SK-N-SH (cell line): ENCODE data around the gene TNS4. TPM values are rescaled to one million over a fixed set of nuclear protein-coding genes. Genes with fewer than 3 reads are reported as not detected.

Experiments used
- CTCF ChIA-PET: fragments of 300-600, 350-600 bp; formaldehyde crosslinking; extraction: SDS; loops from one replicate; lab custom pipeline; 2021; lab: Yijun Ruan, JAX
- POLR2A ChIA-PET: fragments of 350-600 bp; sonication (Branson Sonifier 250); formaldehyde crosslinking; extraction: SDS; loops from one replicate; lab custom pipeline; 2020; ENCODE audit warnings: antibody characterized with exemption, inconsistent platforms; lab: Yijun Ruan, JAX
- DNase-seq: peaks from one replicate; pipeline ENCODE4 v3.0.0; 2012
- H2AFZ ChIP-seq: fragments of 200-600 bp; sonication (generic); 2 replicates; pipeline ENCODE4 v1.8.1; 2016; ENCODE audit warnings: antibody characterized with exemption, mild to moderate bottlenecking, low read depth
- H3F3A ChIP-seq: fragments of 200-600 bp; sonication (generic); replicated peaks from 2 replicates; pipeline ENCODE3; 2016; ENCODE audit warnings: antibody characterized with exemption, mild to moderate bottlenecking; ENCODE audit not compliant: insufficient read depth
- H3K27ac ChIP-seq, 2 experiments: fragments of 200-500 bp in 1 of 2; fragments of 200-600 bp in 1 of 2; sonication (Bioruptor generic) in 1 of 2; sonication (generic), shearing (Covaris generic) in 1 of 2; 2 replicates each; pipeline versions ENCODE4 v1.5.1 to v1.6.1; 2014 to 2016; ENCODE audit warnings: low read depth in 2 of 2, inconsistent platforms in 1 of 2, low read length in 1 of 2, mild to moderate bottlenecking in 1 of 2, mixed read lengths in 1 of 2
- H3K27me3 ChIP-seq: fragments of 200-600 bp; sonication (generic), shearing (Covaris generic); 2 replicates; pipeline ENCODE4 v1.6.1; 2016; ENCODE audit warnings: mixed run types; ENCODE audit not compliant: insufficient read depth
- H3K36me3 ChIP-seq, 2 experiments: fragments of 200-500 bp in 1 of 2; fragments of 200-600 bp in 1 of 2; sonication (Bioruptor generic) in 1 of 2; sonication (generic) in 1 of 2; replicated peaks in 1 of 2; 2 replicates each; pipeline versions ENCODE3 to v1.5.1; 2014 to 2016; ENCODE audit warnings: low read length in 1 of 2, mild to moderate bottlenecking in 1 of 2; ENCODE audit not compliant: insufficient read depth in 2 of 2, control insufficient read depth in 1 of 2
- H3K4me1 ChIP-seq, 2 experiments: fragments of 200-500 bp in 1 of 2; fragments of 200-600 bp in 1 of 2; sonication (Bioruptor generic) in 1 of 2; sonication (generic), shearing (Covaris generic) in 1 of 2; 2 replicates each; pipeline versions ENCODE4 v1.5.1 to v1.6.1; 2014 to 2016; ENCODE audit warnings: low read depth in 1 of 2, low read length in 1 of 2, mixed run types in 1 of 2; ENCODE audit not compliant: insufficient read depth in 2 of 2, control insufficient read depth in 1 of 2
- H3K4me2 ChIP-seq: fragments of 200-600 bp; sonication (generic), shearing (Covaris generic); 2 replicates; pipeline ENCODE4 v1.6.1; 2017; ENCODE audit warnings: mixed run types
- H3K4me3 ChIP-seq, 2 experiments: fragments of 200-500 bp in 1 of 2; fragments of 200-600 bp in 1 of 2; sonication (Bioruptor generic) in 1 of 2; sonication (generic), shearing (Covaris generic) in 1 of 2; 2 replicates each; pipeline versions ENCODE4 v1.5.1 to v1.8.1; 2014 to 2016; ENCODE audit warnings: low read depth in 2 of 2, inconsistent platforms in 1 of 2, low read length in 1 of 2, mild to moderate bottlenecking in 1 of 2, mixed read lengths in 1 of 2, moderate library complexity in 1 of 2
- H3K79me2 ChIP-seq: fragments of 200-600 bp; sonication (generic); 2 replicates; pipeline ENCODE4 v1.8.1; 2017; ENCODE audit warnings: mild to moderate bottlenecking; ENCODE audit not compliant: insufficient read depth
- H3K9ac ChIP-seq: fragments of 200-600 bp; sonication (generic); 2 replicates; pipeline ENCODE4 v1.6.1; 2017; ENCODE audit warnings: mixed run types
- H3K9me2 ChIP-seq: fragments of 200-600 bp; sonication (generic); 2 replicates; pipeline ENCODE4 v1.6.1; 2017; ENCODE audit warnings: mixed run types
- H3K9me3 ChIP-seq: fragments of 200-600 bp; sonication (generic); 2 replicates; pipeline ENCODE4 v1.6.1; 2017; ENCODE audit warnings: mixed run types, mild to moderate bottlenecking, moderate library complexity
- H4K20me1 ChIP-seq: fragments of 200-600 bp; sonication (generic); 2 replicates; pipeline ENCODE4 v1.6.1; 2017; ENCODE audit warnings: mild to moderate bottlenecking, mixed run types; ENCODE audit not compliant: insufficient read depth
- EZH2phosphoT487 ChIP-seq: fragments of 200-600 bp; sonication (generic); IDR thresholded peaks from 2 replicates; pipeline ENCODE4 v1.6.1; 2017; ENCODE audit warnings: low read depth, mixed run types, mild to moderate bottlenecking, antibody characterized with exemption, moderate library complexity, borderline replicate concordance
- FOSL2 ChIP-seq: IDR thresholded peaks from 2 replicates; pipeline ENCODE4 v1.4.0; 2012; ENCODE audit warnings: low read depth, mild to moderate bottlenecking, moderate library complexity, borderline replicate concordance
- FOXM1 ChIP-seq: IDR thresholded peaks from 2 replicates; pipeline ENCODE4 v1.4.0; 2012; ENCODE audit warnings: low read depth, mild to moderate bottlenecking
- JUND ChIP-seq: IDR thresholded peaks from 2 replicates; pipeline ENCODE4 v1.4.0; 2012
- MEF2A ChIP-seq: IDR thresholded peaks from 2 replicates; pipeline ENCODE4 v1.4.0; 2012; ENCODE audit warnings: low read depth, borderline replicate concordance
- RAD21 ChIP-seq: IDR thresholded peaks from 2 replicates; pipeline ENCODE4 v1.6.1; 2012; ENCODE audit warnings: mild to moderate bottlenecking, low read length
- RCOR1 ChIP-seq: fragments of 150-350 bp; IDR thresholded peaks from 2 replicates; pipeline ENCODE4 v1.6.1; 2017; ENCODE audit warnings: antibody characterized with exemption, low read length
- SIN3A ChIP-seq: IDR thresholded peaks from 2 replicates; pipeline ENCODE4 v1.6.1; 2012; ENCODE audit warnings: low read depth, mild to moderate bottlenecking, low read length, moderate library complexity, borderline replicate concordance
- TEAD4 ChIP-seq: IDR thresholded peaks from 2 replicates; pipeline ENCODE4 v1.4.0; 2012; ENCODE audit warnings: mild to moderate bottlenecking, borderline replicate concordance; ENCODE audit not compliant: insufficient read depth
- WGBS: methylation state at CpG from one replicate; pipeline ENCODE4 v1.1.6; 2017; ENCODE audit warnings: low lambda C conversion rate; 5-methylcytosine and 5-hydroxymethylcytosine counted together
- polyA plus RNA-seq, 3 experiments: library from polyadenylated mRNA; depleted of rRNA; stranded (reverse); fragments of >200 nt; gene quantifications; 2 replicates each; pipeline ENCODE4 v1.2.3, GENCODE V29; 2012
- TF ChIP-seq, protein P1 (sequence below): IDR thresholded peaks from 2 replicates; pipeline ENCODE4 v1.6.1; 2012; ENCODE audit warnings: mild to moderate bottlenecking, low read depth, low read length, moderate library complexity
- TF ChIP-seq, protein P2 (sequence below): IDR thresholded peaks from 2 replicates; pipeline ENCODE4 v1.4.0; 2012; ENCODE audit warnings: low read depth, borderline replicate concordance
- TF ChIP-seq, protein P3 (sequence below): fragments of 200-600 bp; sonication (generic); IDR thresholded peaks from 2 replicates; pipeline ENCODE4 v1.6.1; 2017; ENCODE audit warnings: antibody characterized with exemption, mild to moderate bottlenecking, moderate library complexity
- TF ChIP-seq, protein P4 (sequence below): fragments of 150-350 bp; IDR thresholded peaks from 2 replicates; pipeline ENCODE4 v1.6.1; 2016; ENCODE audit warnings: mild to moderate bottlenecking, low read depth, low read length

The TNS4 gene
- polyA plus RNA-seq, 1 of the 3 experiments (the other 2 are of a cell fraction) = not detected

DNA sequence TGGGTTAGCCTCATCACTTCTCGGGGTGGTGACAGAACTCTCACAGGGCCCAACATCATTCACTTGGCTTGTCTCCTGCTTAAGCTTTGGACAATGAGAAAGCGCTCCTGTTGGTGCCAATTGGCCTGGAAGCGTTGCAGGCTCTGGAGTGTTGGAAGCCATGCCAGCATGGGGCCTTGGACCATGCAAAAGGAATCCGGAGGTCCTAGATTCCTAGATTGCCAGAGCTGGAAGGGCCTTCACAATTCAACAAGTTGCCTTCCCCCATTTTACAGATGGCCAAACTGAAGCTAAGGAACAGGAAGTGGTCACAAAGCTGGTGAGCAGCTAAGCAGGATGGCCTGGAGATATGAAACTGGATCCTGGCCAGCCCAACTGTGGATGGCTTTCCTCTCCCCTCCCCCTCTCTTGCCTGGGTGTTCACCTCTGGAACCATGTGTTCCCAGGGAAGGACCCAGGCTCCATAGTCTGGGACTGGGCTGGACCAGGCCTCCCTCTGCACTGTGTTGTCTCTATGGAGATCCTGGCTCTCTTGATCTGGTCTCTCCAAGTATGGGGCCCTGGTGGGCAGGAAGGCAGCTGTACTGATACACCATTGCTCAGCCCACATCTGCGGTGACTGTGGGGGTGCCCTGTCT is 64.2 kb downstream of the TNS4 start:
- H3K36me3 ChIP-seq = no peaks in the 10 kb centered on the region
- no peaks in the 10 kb centered on the region for H4K20me1 ChIP-seq
- no peak for DNase-seq
- H3K9ac ChIP-seq = no peak overlapping the region
- no peaks in the 10 kb centered on the region for H3K9me3 ChIP-seq
- ChIA-PET CTCF (interaction anchor here (1.5 to 18.2 kb wide), 7 partner anchors 18 to 119 kb away, joined by 3 to 332 read pairs (median 202); no protein-coding TSS in a partner anchor), POLR2A (interaction anchor here (1.0 kb wide), 1 partner anchor 13 kb away, joined by 3 read pairs; no protein-coding TSS in a partner anchor)
- no peaks in the 10 kb centered on the region for H3K9me2 ChIP-seq
- H3K27me3 ChIP-seq = no peaks in the 10 kb centered on the region
- TF ChIP-seq TEAD4 = no peak
- no peak for TF ChIP-seq FOSL2
- TF ChIP-seq, protein P1, sequence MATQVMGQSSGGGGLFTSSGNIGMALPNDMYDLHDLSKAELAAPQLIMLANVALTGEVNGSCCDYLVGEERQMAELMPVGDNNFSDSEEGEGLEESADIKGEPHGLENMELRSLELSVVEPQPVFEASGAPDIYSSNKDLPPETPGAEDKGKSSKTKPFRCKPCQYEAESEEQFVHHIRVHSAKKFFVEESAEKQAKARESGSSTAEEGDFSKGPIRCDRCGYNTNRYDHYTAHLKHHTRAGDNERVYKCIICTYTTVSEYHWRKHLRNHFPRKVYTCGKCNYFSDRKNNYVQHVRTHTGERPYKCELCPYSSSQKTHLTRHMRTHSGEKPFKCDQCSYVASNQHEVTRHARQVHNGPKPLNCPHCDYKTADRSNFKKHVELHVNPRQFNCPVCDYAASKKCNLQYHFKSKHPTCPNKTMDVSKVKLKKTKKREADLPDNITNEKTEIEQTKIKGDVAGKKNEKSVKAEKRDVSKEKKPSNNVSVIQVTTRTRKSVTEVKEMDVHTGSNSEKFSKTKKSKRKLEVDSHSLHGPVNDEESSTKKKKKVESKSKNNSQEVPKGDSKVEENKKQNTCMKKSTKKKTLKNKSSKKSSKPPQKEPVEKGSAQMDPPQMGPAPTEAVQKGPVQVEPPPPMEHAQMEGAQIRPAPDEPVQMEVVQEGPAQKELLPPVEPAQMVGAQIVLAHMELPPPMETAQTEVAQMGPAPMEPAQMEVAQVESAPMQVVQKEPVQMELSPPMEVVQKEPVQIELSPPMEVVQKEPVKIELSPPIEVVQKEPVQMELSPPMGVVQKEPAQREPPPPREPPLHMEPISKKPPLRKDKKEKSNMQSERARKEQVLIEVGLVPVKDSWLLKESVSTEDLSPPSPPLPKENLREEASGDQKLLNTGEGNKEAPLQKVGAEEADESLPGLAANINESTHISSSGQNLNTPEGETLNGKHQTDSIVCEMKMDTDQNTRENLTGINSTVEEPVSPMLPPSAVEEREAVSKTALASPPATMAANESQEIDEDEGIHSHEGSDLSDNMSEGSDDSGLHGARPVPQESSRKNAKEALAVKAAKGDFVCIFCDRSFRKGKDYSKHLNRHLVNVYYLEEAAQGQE = no peak
- no peak for TF ChIP-seq JUND
- TF ChIP-seq, protein P2, sequence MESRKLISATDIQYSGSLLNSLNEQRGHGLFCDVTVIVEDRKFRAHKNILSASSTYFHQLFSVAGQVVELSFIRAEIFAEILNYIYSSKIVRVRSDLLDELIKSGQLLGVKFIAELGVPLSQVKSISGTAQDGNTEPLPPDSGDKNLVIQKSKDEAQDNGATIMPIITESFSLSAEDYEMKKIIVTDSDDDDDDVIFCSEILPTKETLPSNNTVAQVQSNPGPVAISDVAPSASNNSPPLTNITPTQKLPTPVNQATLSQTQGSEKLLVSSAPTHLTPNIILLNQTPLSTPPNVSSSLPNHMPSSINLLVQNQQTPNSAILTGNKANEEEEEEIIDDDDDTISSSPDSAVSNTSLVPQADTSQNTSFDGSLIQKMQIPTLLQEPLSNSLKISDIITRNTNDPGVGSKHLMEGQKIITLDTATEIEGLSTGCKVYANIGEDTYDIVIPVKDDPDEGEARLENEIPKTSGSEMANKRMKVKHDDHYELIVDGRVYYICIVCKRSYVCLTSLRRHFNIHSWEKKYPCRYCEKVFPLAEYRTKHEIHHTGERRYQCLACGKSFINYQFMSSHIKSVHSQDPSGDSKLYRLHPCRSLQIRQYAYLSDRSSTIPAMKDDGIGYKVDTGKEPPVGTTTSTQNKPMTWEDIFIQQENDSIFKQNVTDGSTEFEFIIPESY = no peak
- TF ChIP-seq RCOR1 = no peak
- TF ChIP-seq, protein P3, sequence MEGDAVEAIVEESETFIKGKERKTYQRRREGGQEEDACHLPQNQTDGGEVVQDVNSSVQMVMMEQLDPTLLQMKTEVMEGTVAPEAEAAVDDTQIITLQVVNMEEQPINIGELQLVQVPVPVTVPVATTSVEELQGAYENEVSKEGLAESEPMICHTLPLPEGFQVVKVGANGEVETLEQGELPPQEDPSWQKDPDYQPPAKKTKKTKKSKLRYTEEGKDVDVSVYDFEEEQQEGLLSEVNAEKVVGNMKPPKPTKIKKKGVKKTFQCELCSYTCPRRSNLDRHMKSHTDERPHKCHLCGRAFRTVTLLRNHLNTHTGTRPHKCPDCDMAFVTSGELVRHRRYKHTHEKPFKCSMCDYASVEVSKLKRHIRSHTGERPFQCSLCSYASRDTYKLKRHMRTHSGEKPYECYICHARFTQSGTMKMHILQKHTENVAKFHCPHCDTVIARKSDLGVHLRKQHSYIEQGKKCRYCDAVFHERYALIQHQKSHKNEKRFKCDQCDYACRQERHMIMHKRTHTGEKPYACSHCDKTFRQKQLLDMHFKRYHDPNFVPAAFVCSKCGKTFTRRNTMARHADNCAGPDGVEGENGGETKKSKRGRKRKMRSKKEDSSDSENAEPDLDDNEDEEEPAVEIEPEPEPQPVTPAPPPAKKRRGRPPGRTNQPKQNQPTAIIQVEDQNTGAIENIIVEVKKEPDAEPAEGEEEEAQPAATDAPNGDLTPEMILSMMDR = no peak
- TF ChIP-seq FOXM1 = no peak
- TF ChIP-seq EZH2phosphoT487 = no peak
- TF ChIP-seq RAD21 = no peak
- TF ChIP-seq SIN3A = no peak
- TF ChIP-seq, protein P4, sequence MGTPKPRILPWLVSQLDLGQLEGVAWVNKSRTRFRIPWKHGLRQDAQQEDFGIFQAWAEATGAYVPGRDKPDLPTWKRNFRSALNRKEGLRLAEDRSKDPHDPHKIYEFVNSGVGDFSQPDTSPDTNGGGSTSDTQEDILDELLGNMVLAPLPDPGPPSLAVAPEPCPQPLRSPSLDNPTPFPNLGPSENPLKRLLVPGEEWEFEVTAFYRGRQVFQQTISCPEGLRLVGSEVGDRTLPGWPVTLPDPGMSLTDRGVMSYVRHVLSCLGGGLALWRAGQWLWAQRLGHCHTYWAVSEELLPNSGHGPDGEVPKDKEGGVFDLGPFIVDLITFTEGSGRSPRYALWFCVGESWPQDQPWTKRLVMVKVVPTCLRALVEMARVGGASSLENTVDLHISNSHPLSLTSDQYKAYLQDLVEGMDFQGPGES = no peak
- TF ChIP-seq MEF2A = no peak
- H3F3A ChIP-seq = no peaks in the 10 kb centered on the region
- H3K4me2 ChIP-seq = no peak overlapping the region
- WGBS = 95% methylated on average over 5 of the region's 5 CpGs
- peaks cover 9 to 29% of the 10 kb centered on the region in 2 experiments; a peak in 3 of 4 replicates for H3K4me1 ChIP-seq
- H2AFZ ChIP-seq = no peak overlapping the region
- no peaks in the 10 kb centered on the region for H3K79me2 ChIP-seq
- H3K4me3 ChIP-seq = no peak overlapping the region
- no peak overlapping the region for H3K27ac ChIP-seq
